Activated CD4-positive, alpha-beta T cell treated with anti-CD3 and anti-CD28 coated beads for 1 hour (primary cell): ENCODE data around the gene AMPH.
"Not testable (repeated sequence)": the region's sequence is repeated elsewhere in the genome, so short reads cannot be mapped to it uniquely, and the experiment has no call there.

Experiments
- DNase-seq: peaks from one replicate; pipeline ENCODE4 v3.0.0-alpha.2; 2020

AMPH gene

DNA sequence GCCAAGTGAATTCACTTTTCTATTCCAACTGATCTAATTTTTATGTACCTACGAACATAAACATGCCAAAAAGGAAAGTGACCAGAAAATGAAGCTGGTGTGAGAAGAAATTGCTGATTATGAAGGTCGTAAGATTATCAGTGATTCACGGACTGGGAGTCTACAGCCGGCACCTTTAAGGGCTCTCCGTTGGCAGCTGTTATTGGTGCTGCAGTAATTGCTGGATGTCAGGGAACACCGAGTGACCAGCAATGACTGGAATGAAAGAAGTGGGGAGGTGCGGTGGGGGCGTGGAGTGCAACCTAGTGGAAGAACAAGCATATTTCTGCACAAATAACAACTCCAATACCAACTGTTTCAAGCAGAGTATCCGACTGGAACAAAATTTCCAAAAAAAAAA is 247.9 kb downstream of the AMPH start:
- no peak for DNase-seq

DNA sequence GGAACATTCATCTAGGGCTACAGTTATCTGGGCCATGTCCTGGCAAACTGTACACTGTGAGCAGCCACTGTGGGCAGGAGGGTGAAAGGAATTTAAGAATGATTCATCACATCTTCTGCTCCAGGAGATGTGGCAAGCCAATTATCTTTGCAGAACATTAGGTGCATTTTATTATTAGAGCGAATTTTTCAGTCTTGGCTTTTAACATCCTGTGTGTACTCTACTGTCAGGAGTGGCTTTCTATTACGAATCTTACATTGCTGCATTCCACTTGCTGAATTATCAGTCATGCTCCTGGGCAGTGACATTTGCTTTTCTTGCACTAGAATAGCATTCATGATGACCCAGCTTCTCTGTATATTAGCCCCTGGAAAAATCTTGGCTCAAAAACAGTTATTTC is 248.5 kb downstream of the AMPH start:
- DNase-seq, result no peak

DNA sequence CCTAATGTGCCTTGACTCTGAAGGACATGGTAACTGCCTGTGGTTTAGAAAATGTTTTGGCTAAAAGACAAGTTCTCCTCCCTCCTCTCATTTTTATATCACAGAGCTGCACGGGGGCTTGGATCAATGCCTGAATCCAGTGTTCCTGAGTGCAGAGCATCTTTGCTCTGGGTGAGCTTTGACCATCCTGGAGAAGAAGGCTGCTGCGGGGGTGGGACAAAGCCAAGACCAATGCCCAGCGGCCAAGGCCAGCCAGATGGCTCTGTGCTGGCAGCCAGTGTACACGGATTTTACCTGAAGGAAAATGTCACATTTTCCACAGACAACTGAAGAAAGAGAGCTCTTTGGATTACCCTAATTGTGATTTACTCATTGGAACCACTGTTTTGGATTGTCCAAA is 255.7 kb downstream of the AMPH start:
- DNase-seq, result no peak

DNA sequence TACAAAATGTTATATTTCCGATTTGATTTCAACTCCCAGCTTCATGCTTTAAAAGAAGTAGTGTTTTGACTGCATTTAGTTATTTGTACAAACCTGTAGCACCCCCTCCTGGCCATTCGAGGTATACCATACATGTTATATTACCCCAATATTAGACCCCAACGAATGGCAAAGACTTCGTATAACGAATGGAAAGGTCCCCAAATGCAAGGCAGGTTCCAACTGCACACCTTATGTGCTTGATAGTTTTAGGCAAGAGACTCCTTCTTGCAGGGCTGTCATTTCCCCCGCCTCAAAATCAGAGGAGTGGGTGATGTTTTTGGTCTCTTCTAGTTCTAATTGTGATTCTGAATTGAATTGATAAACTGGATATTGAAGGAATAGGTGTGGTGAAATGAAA is 256.7 kb downstream of the AMPH start:
- DNase-seq, result no peak

DNA sequence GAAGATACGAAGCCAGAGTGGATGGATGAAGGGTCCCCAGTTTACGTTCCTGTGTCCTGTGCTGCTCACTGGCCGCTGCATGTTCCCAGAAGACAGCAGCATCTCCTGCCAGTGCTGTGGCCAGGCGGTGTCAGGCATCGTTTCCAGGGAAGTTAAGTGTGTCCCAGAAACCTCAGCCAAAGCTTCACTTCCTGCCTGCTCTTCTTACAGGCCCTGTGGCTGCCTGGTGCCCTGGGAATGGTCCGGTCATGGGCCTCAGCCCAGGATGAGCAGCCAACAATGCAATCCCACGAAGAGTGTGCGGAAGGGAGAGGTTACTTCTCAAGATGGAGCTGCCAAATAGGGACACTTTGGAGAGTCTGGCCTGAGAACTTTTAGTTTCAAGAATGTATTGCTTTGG is 258.0 kb downstream of the AMPH start:
- DNase-seq, result no peak

DNA sequence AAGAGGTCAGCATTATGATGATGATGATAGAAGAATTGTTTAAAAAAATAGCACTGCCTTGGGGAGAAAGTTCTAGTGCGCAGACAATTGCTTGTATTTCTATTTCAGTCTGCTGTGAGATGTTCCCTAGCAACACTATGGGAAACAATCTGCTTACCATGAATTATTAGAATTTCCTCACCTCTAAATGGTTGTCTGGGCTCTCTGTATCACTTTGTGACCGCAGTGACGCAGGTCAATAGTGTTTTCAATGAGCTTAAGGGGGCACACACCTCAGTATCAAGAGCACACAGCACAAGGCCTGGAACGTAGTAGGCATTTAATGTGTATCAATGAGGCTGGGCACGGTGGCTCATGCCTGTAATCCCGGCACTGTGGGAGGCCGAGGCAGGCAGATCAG is 258.9 kb downstream of the AMPH start:
- DNase-seq, result no peak

DNA sequence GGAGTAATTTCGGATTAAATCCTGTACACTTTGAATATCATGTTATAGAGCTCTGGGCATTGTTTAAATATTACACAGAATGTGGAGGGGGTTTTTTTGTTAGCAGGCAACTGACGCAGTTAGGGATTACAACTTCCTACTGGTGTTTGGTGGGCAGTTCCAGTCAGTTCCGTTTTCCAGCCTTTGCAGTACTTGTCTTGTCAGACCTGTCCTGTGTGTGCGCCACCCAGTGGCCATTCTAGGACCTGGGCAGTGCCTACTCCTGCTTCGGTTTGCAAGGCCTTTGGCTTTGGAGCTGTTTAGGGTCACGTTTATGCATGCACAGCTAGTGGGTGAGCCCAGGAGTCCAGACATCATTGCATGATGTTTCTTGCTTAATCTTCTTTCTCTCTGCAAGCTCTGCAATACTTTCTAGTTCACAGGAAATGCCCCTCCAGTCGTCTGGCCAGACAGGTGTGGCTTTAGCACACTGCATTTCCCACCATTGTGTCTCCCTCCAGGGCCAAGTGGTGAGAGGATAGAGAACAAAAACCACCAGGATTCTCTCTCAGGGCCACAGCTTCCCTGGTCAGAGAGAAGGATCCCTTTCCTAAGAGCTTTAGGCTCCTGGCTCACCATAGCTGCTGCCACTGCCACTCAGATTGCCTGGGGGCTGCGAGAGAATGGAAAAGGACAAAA is 261.2 kb downstream of the AMPH start:
- peak; percentile 65 for DNase-seq

DNA sequence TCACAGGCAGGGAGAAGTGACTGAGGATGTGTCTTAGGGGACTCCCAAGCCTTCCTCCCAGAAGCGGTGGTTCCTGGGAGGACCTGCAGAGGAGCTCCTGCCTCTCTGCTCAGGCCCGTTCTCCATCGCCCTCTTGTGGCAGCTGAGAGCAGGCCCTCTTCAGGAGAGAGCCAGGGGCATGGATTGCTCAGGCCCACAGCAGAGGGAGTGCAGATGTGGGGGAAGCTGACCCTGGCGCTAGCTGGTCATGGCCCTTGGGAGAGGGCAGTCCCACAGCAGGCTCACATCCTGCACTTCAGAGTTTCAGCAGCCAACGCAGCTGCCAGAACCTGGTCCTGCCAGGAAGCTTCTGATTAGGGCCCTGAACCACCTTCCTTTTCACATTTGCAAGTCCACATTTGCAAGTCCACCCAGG is 263.0 kb downstream of the AMPH start:
- peak; percentile 61 for DNase-seq

DNA sequence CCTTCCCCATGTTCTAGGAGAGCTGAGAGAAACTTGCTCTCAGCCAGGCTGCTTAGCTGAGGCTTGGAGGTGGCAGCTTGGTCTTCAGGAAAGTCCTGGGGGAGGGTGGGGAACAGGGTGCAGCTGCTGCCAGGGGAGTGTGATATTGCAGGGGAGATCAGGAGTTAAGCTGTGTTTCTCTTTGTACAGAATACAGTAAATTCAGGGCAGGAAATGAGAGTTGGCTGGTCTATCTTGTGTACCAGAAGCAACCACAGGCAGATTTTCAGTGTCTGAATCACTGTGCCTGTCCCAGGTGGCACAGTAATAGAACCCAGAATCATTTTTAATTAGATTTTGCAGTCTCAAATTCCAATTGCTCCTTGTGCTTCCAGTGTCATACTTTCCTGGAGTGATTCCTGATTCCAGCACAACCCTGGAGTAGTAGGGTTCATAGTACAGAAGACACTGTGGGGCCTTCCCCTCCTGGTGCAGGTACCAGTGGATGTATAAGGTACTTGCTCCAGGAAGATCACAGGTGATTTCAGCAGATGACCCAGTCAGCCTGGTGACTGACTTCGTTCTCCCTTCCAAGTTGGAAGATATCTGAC is 263.8 kb downstream of the AMPH start:
- no peak for DNase-seq

DNA sequence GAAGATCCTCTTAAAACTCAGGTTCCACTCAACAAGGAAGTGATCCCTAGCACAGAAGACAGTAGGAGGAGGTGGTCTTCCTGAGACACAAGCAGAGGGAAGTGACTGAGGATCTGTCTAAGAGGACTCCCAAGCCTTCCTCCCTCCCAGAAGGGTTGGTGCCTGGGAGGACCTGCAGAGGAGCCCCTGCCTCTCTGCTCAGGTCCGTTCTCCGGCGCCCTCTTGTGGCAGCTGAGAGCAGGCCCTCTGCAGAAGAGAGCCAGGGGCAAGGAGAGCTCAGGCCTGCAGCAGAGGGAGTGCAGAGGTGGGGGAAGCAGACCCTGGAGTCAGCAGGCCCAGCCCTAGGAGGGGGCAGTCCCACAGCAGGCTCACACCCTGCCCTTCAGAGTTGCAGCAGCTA is 267.8 kb downstream of the AMPH start:
- peak; percentile 55 for DNase-seq

DNA sequence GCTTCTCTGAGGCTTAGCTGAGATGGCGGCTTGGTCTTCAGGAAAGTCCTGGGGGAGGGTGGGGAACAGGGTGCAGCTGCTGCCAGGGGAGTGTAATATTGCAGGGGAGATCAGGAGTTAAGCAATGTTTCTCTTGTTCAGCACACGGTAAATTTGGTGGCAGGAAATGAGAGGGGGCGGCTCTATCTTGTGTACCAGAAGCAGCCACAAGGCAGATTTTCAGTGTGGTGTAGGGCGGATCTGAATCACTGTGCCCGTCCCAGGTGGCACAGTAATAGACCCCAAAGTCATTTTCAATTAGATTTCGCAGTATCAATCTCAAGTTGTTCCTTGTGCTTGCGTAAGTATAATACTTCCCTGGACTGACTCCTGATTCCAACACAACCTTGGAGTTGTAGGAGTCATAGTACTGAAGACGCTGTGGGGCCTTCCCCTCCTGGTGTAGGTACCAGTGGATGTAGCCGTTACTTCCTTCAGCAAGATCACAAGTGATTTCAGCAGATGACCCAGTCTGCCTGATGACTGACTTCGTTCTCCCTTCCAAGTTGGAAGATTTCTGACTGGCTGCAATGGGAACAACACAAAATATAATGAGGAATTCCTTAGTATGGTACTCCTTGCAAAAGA is 268.4 kb downstream of the AMPH start:
- DNase-seq, result peak; percentile 42

DNA sequence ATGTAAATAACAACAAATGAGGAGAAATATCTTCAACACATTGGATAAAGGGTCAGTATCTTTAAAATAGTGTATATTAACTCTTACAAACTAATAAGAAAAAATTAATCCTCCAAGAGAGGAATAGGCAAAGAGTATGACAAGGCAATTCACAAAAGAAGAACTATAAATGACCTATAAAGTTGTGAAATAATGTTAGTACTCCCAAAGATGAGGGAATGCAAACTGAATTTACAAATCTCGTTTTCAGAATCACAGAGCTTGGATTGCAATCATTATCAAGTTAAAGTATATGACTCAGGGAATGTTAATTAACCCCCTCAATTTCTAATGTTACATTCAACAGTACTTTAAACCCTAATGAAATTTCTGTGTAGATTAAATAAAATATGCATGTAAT is 270.4 kb downstream of the AMPH start:
- no peak for DNase-seq

DNA sequence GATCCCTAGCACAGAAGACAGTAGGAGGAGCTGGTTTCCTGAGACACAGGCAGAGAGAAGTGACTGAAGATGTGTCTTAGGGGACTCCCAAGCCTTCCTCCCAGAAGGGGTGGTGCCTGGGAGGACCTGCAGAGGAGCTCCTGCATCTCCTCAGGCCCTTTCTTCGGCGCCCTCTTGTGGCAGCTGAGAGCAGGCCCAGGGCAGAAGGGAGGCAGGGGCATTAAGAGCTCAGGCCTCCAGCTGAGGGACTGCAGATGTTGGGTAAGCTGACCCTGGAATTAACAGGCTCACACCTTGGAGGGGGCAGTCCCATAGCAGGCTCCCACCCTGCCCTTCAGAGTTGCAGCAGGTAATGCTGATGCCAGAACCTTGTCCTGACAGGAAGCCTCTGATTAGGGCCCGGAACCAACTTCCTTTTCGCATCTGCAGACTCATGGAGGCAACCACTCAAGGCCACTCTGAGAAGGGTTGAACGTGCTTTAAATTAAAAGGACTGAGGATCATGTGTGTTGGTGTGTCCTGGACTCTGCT is 272.0 kb downstream of the AMPH start:
- peak; percentile 63 for DNase-seq

DNA sequence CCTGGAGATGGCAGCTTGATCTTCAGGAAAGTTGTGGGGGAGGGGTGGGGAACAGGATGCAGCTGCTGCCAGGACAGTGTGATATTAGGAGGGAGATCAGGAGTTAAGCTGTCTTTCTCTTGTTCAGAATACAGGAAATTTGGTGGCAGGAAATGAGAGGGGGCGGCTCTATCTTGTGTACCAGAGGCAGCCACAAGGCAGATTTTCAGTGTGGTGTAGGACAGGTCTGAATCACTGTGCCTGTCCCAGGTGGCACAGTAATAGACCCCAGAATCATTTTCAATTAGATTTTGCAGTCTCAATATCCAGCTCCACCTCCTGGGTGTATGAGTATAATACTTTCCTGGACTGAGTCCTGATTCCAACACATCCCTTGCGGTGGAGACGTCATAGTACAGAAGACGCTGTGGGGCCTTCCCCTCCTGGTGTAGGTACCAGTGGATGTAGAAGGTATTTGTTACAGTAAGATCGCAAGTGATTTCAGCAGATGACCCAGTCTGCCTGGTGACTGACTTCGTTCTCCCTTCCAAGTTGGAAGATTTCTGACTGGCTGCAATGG is 272.8 kb downstream of the AMPH start:
- DNase-seq, result not testable (repeated sequence)

DNA sequence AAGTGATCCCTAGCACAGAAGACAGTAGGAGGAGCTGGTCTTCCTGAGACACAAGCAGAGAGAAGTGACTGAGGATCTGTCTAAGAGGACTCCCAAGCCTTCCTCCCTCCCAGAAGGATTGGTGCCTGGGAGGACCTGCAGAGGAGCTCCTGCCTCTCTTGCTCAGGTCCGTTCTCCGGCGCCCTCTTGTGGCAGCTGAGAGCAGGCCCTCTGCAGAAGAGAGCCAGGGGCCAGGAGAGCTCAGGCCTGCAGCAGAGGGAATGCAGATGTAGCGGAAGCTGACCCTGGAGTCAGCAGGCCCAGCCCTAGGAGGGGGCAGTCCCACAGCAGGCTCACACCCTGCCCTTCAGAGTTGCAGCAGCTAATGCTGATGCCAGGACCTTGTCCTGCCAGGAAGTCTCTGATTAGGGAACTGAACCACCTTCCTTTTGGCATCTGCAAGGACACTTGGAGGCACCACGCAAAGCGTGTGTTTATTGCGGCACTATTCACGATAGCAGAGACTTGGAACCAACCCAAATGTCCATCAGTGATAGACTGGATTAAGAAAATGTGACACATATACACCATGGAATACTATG is 276.8 kb downstream of the AMPH start:
- DNase-seq, result not testable (repeated sequence)

DNA sequence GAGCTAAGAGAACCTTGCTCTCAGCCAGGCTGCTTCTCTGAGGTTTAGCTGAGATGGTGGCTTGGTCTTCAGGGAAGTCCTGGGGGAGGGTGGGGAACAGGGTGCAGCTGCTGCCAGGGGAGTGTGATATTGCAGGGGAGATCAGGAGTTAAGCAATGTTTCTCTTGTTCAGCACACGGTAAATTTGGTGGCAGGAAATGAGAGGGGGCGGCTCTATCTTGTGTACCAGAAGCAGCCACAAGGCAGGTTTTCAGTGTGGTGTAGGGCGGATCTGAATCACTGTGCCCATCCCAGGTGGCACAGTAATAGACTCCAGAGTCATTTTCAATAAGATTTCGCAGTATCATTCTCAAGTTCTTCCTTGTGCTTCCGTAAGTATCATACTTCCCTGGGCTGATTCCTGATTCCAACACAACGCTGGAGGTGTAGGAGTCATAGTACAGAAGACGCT is 277.7 kb downstream of the AMPH start:
- DNase-seq, result not testable (repeated sequence)

DNA sequence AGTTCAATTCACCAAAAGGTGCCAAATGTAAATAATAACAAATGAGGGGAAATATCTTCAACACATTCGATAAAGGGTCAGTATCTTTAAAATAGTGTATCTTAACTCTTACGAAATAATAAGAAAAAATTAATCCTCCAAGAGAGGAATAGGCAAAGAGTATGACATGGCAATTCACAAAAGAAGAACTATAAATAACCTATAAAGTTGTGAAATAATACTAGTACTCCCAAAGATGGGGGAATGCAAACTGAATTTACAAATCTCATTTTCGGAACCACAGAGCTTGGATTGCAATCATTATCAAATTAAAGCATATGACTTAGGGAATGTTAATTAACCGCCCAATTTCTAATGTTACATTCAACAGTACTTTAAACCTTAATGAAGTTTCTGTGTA is 279.6 kb downstream of the AMPH start:
- no peak for DNase-seq

DNA sequence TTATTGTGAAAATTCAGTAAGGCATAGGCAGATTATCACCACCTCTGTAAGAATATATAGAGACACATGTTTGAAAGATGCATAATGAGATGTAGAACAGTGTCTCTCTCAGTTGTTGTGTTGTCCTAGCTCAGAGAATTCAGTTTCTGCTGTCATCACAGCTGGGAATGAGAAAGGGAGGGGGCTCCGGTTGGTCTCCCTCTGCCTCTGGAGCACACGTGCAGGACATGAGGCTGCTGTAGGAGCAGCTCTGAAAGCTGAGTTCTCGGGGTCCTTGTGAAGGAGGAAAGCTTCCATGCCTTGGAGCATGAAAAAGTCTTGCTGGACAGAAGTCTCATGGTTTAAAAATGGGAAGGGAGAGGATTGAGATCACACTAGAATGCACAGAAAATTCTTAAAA is 280.4 kb downstream of the AMPH start:
- not testable (repeated sequence) for DNase-seq

DNA sequence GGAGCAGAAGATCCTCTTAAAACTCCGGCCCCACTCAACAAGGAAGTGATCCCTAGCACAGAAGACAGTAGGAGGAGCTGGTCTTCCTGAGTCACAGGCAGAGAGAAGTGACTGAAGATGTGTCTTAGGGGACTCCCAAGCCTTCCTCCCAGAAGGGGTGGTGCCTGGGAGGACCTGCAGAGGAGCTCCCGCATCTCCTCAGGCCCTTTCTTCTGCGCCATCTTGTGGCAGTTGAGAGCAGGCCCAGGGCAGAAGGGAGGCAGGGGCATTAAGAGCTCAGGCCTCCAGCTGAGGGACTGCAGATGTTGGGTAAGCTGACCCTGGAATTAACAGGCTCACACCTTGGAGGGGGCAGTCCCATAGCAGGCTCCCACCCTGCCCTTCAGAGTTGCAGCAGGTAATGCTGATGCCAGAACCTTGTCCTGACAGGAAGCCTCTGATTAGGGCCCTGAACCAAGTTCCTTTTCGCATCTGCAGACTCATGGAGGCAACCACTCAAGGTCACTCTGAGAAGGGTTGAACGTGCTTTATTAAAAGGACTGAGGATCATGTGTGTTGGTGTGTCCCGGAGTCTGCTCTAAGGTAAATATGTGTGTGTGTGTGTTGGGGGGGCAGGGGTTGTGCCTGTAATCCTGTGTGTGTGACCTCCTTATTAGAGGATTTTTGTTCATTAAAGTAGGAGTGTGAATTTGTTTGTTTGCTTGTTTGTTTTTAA is 281.1 kb downstream of the AMPH start:
- DNase-seq, result not testable (repeated sequence)

DNA sequence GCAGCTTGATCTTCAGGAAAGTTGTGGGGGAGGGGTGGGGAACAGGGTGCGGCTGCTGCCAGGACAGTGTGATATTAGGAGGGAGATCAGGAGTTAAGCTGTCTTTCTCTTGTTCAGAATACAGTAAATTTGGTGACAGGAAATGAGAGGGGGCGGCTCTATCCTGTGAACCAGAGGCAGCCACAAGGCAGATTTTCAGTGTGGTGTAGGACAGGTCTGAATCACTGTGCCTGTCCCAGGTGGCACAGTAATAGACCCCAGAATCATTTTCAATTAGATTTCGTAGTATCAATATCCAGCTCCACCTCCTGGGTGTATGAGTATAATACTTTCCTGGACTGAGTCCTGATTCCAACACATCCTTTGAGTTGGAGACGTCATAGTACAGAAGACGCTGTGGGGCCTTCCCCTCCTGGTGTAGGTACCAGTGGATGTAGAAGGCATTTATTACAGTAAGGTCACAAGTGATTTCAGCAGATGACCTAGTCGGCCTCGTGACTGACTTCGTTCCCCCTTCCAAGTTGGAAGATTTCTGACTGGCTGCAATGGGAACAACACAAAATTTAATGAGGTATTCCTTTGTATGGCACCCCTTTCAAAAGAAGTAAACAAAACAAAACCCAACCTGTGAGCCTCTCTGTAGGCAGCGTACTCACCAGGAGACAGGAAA is 281.9 kb downstream of the AMPH start:
- not testable (repeated sequence) for DNase-seq

DNA sequence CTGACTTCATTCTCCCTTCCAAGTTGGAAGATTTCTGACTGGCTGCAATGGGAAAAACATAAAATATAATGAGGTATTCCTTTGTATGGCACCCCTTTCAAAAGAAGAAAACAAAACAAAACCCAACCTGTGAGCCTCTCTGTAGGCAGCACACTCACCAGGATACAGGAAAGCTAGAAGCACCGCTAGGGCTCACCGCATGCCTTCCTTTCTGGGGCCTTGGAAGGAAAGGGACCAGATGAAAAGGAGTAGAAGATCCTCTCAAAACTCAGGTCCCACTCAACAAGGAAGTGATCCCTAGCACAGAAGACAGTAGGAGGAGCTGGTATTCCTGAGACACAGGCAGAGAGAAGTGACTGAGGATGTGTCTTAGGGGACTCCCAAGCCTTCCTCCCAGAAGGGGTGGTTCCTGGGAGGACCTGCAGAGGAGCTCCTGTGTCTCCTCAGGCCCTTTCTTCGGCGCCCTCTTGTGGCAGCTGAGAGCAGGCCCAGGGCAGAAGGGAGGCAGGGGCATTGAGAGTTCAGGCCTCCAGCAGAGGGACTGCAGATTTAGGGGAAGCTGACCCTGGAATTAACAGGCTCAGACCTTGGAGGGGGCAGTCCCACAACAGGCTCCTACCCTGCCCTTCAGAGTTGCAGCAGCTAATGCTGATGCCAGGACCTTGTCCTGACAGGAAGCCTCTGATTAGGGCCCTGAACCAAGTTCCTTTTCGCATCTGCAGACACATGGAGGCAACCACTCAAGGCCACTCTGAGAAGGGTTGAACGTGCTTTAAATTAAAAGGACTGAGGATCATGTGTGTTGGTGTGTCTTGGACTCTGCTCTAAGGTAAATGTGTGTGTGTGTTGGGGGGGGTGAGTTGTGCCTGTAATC is 285.6 kb downstream of the AMPH start:
- DNase-seq, result not testable (repeated sequence)
